GM12873 (cell line): ENCODE results near the gene GALNT10.

Source experiments
- CTCF ChIP-seq: IDR thresholded peaks from 2 replicates; pipeline ENCODE4 v1.5.1; 2012; ENCODE audit warnings: low read depth, mild to moderate bottlenecking, moderate library complexity, low read length, control low read depth; ENCODE audit not compliant: insufficient read depth; ENCODE audit errors: missing control alignments

GALNT10 gene

GRCh38 chr5:154265197-154265773, 74.8 kb downstream of the GALNT10 start:
- no peak for TF ChIP-seq CTCF

GRCh38 chr5:154267516-154267915, 77.0 kb downstream of the GALNT10 start:
- no peak for TF ChIP-seq CTCF

GRCh38 chr5:154268073-154268472, 77.5 kb downstream of the GALNT10 start:
- TF ChIP-seq CTCF, result no peak

- TF ChIP-seq CTCF, result no peak
Observed at GRCh38 chr5:154269414-154269813, 78.9 kb downstream of the GALNT10 start.

GRCh38 chr5:154271466-154271865, 80.9 kb downstream of the GALNT10 start:
- no peak for TF ChIP-seq CTCF

GRCh38 chr5:154271936-154272514, 81.5 kb downstream of the GALNT10 start:
- no peak for TF ChIP-seq CTCF

- no peak for TF ChIP-seq CTCF
Observed at GRCh38 chr5:154273028-154273617, 82.6 kb downstream of the GALNT10 start.
